ENCODE measurements around the gene NMT1.
A peak's percentile ranks its signal among the peaks of the same experiment; 100 is the strongest.

NMT1 gene

GRCh38 chr17:45101883-45102811 is 41.0 kb downstream of the NMT1 start:
- no peak for DNase-seq (ENCODE audit: low read depth, low spot score)
- no peaks in the 10 kb centered on the region for H3K27me3 ChIP-seq (ENCODE audit: insufficient read depth, insufficient read length)
- peaks cover 3% of the 10 kb centered on the region for H3K4me1 ChIP-seq (ENCODE audit: insufficient read depth, insufficient read length)
- peaks cover 84% of the 10 kb centered on the region for H3K36me3 ChIP-seq (ENCODE audit: insufficient read depth, insufficient read length, low read length)
- TF ChIP-seq SUZ12 (IDR thresholded peaks at IDR 0.05; ENCODE audit: extremely low read depth, insufficient read depth, insufficient read length) = no peak
- no peak for TF ChIP-seq YY1 (IDR thresholded peaks at IDR 0.05; ENCODE audit: insufficient read depth, insufficient read length)
- no peak for TF ChIP-seq ZNF274 (IDR thresholded peaks at IDR 0.05; ENCODE audit: low read depth, low read length)
- no peak overlapping the region for H3K4me3 ChIP-seq (ENCODE audit: insufficient read length, low read depth)
- peak overlapping the region; percentile 23 for H3K9ac ChIP-seq (ENCODE audit: insufficient read length, low read depth)
- H3K9me3 ChIP-seq (ENCODE audit: insufficient read depth, low read length) = no peaks in the 10 kb centered on the region

- Histone ChIP-seq H3K9me3 (ENCODE audit: insufficient read depth, low read length) (no peaks in the 10 kb centered on the region), H3K36me3 (ENCODE audit: insufficient read depth, insufficient read length, low read length) (peaks cover 84% of the 10 kb centered on the region), H3K27me3 (ENCODE audit: insufficient read depth, insufficient read length) (no peaks in the 10 kb centered on the region), H3K4me3 (ENCODE audit: insufficient read length, low read depth) (no peak overlapping the region), H3K4me1 (ENCODE audit: insufficient read depth, insufficient read length) (peaks cover 3% of the 10 kb centered on the region), H3K9ac (ENCODE audit: insufficient read length, low read depth) (no peak overlapping the region)
- DNase-seq (ENCODE audit: low read depth, low spot score) = no peak
- no peak for TF ChIP-seq ZNF274 (IDR thresholded peaks at IDR 0.05; ENCODE audit: low read depth, low read length)
- no peak for TF ChIP-seq YY1 (IDR thresholded peaks at IDR 0.05; ENCODE audit: insufficient read depth, insufficient read length)
- no peak for TF ChIP-seq SUZ12 (IDR thresholded peaks at IDR 0.05; ENCODE audit: extremely low read depth, insufficient read depth, insufficient read length)
Observed at GRCh38 chr17:45102856-45103255, 41.7 kb downstream of the NMT1 start.

GRCh38 chr17:45103269-45103795 is 42.2 kb downstream of the NMT1 start:
- Histone ChIP-seq H3K9me3 (ENCODE audit: insufficient read depth, low read length) (no peaks in the 10 kb centered on the region), H3K27me3 (ENCODE audit: insufficient read depth, insufficient read length) (no peaks in the 10 kb centered on the region), H3K4me1 (ENCODE audit: insufficient read depth, insufficient read length) (peaks cover 3% of the 10 kb centered on the region), H3K4me3 (ENCODE audit: insufficient read length, low read depth) (no peak overlapping the region), H3K36me3 (ENCODE audit: insufficient read depth, insufficient read length, low read length) (peaks cover 84% of the 10 kb centered on the region), H3K9ac (ENCODE audit: insufficient read length, low read depth) (no peak overlapping the region)
- DNase-seq (ENCODE audit: low read depth, low spot score) = no peak
- TF ChIP-seq SUZ12 (IDR thresholded peaks at IDR 0.05; ENCODE audit: extremely low read depth, insufficient read depth, insufficient read length) = no peak
- TF ChIP-seq YY1 (IDR thresholded peaks at IDR 0.05; ENCODE audit: insufficient read depth, insufficient read length) = no peak
- no peak for TF ChIP-seq ZNF274 (IDR thresholded peaks at IDR 0.05; ENCODE audit: low read depth, low read length)

- DNase-seq (ENCODE audit: low read depth, low spot score) = no peak
- Histone ChIP-seq H3K4me1 (ENCODE audit: insufficient read depth, insufficient read length) (peaks cover 3% of the 10 kb centered on the region), H3K9me3 (ENCODE audit: insufficient read depth, low read length) (no peaks in the 10 kb centered on the region), H3K9ac (ENCODE audit: insufficient read length, low read depth) (no peak overlapping the region), H3K27me3 (ENCODE audit: insufficient read depth, insufficient read length) (no peaks in the 10 kb centered on the region), H3K36me3 (ENCODE audit: insufficient read depth, insufficient read length, low read length) (peaks cover 84% of the 10 kb centered on the region), H3K4me3 (ENCODE audit: insufficient read length, low read depth) (no peak overlapping the region)
- TF ChIP-seq ZNF274 (IDR thresholded peaks at IDR 0.05; ENCODE audit: low read depth, low read length) = no peak
- no peak for TF ChIP-seq SUZ12 (IDR thresholded peaks at IDR 0.05; ENCODE audit: extremely low read depth, insufficient read depth, insufficient read length)
- TF ChIP-seq YY1 (IDR thresholded peaks at IDR 0.05; ENCODE audit: insufficient read depth, insufficient read length) = no peak
Observed at GRCh38 chr17:45104029-45104428, 42.9 kb downstream of the NMT1 start.

- Histone ChIP-seq H3K36me3 (ENCODE audit: insufficient read depth, insufficient read length, low read length) (peaks cover 84% of the 10 kb centered on the region), H3K4me1 (ENCODE audit: insufficient read depth, insufficient read length) (peaks cover 3% of the 10 kb centered on the region)
- TF ChIP-seq YY1 (IDR thresholded peaks at IDR 0.05; ENCODE audit: insufficient read depth, insufficient read length) = no peak
- no peak for TF ChIP-seq ZNF274 (IDR thresholded peaks at IDR 0.05; ENCODE audit: low read depth, low read length)
- TF ChIP-seq SUZ12 (IDR thresholded peaks at IDR 0.05; ENCODE audit: extremely low read depth, insufficient read depth, insufficient read length) = no peak
Observed at GRCh38 chr17:45104497-45104896, 43.4 kb downstream of the NMT1 start.

GRCh38 chr17:45104907-45105624 is 43.9 kb downstream of the NMT1 start:
- Histone ChIP-seq H3K4me3 (ENCODE audit: insufficient read length, low read depth) (no peak overlapping the region), H3K4me1 (ENCODE audit: insufficient read depth, insufficient read length) (peaks cover 3% of the 10 kb centered on the region), H3K36me3 (ENCODE audit: insufficient read depth, insufficient read length, low read length) (peaks cover 80% of the 10 kb centered on the region), H3K9ac (ENCODE audit: insufficient read length, low read depth) (no peak overlapping the region), H3K27me3 (ENCODE audit: insufficient read depth, insufficient read length) (no peaks in the 10 kb centered on the region), H3K9me3 (ENCODE audit: insufficient read depth, low read length) (no peaks in the 10 kb centered on the region)
- TF ChIP-seq ZNF274 (IDR thresholded peaks at IDR 0.05; ENCODE audit: low read depth, low read length) = no peak
- DNase-seq (ENCODE audit: low read depth, low spot score) = no peak

More at GRCh38 chr17:45104497-45104896, 43.4 kb downstream of the NMT1 start:
- DNase-seq (ENCODE audit: low read depth, low spot score) = no peak
- Histone ChIP-seq H3K4me3 (ENCODE audit: insufficient read length, low read depth) (no peak overlapping the region), H3K9me3 (ENCODE audit: insufficient read depth, low read length) (no peaks in the 10 kb centered on the region), H3K27me3 (ENCODE audit: insufficient read depth, insufficient read length) (no peaks in the 10 kb centered on the region), H3K9ac (ENCODE audit: insufficient read length, low read depth) (no peak overlapping the region)

DNA sequence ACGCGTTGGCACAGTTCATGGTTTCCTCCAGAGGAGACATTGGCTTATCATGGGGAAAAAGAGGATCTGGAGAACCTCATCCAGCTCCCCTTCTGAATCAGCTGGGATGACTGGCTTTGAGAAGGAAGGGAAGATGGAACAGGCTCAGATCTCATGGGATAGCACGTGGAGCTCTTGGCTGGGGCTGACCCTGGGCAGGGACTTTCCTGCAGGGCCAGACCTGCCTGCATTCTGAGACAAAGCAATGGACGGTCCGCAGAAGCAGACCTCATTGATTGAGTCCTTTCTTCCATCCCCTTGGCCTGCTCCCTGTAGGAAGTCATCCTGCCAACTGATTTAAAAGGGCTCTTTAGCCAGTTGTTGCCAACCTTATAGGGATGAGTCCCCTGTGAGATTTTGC is 45.0 kb downstream of the NMT1 start:
- TF ChIP-seq YY1 (IDR thresholded peaks at IDR 0.05; ENCODE audit: insufficient read depth, insufficient read length) (no peak), SUZ12 (IDR thresholded peaks at IDR 0.05; ENCODE audit: extremely low read depth, insufficient read depth, insufficient read length) (no peak), ZNF274 (IDR thresholded peaks at IDR 0.05; ENCODE audit: low read depth, low read length) (no peak)
- no peak for DNase-seq (ENCODE audit: low read depth, low spot score)
- no peak overlapping the region for H3K9ac ChIP-seq (ENCODE audit: insufficient read length, low read depth)
- no peaks in the 10 kb centered on the region for H3K27me3 ChIP-seq (ENCODE audit: insufficient read depth, insufficient read length)
- H3K4me3 ChIP-seq (ENCODE audit: insufficient read length, low read depth) = no peak overlapping the region
- peaks cover 10% of the 10 kb centered on the region for H3K4me1 ChIP-seq (ENCODE audit: insufficient read depth, insufficient read length)
- H3K36me3 ChIP-seq (ENCODE audit: insufficient read depth, insufficient read length, low read length) = peaks cover 88% of the 10 kb centered on the region
- no peaks in the 10 kb centered on the region for H3K9me3 ChIP-seq (ENCODE audit: insufficient read depth, low read length)

Data from NT2/D1 (cell line).